ENCODE results near the gene KLHDC4. TPM values are rescaled to one million over a fixed set of nuclear protein-coding genes. Genes with fewer than 3 reads are reported as not detected.
"Not testable (repeated sequence)": the region's sequence is repeated elsewhere in the genome, so short reads cannot be mapped to it uniquely, and the experiment has no call there.

The KLHDC4 gene
- polyA plus RNA-seq, 3 donors: 21.5 to 28.1 (median 22.8) TPM

DNA sequence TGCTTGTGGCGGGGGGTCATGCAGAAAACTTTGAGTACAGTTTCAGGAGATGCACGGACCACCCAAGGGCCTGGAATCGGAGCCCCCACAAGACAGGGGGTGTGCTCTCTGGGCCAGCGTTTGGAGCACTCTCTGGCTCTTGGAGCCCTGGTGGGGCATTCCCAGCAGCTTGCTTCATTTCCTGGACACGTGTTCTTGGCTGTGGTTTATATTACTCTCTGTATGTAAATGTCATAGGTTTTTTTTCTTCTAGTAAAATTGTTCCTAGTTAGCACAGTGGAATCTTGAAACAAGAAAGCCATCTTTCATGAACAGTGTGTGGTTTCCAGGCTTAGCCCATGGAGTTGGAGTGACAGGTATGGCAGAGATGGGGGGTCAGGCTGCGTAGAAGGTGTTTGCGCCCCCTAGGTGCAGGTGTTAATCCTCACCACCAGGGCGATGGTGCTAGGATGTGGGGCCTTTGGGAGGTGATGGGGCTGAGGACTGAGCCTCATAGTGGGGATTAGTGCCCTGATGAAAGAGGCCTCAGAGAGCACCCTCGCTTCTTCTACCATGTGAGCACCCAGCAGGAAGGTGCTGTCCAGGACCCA is 83.7 kb downstream of the KLHDC4 start:
- WGBS, 3 donors: 44 to 53% (median 45%) methylated on average over 9 of the region's 9 CpGs

DNA sequence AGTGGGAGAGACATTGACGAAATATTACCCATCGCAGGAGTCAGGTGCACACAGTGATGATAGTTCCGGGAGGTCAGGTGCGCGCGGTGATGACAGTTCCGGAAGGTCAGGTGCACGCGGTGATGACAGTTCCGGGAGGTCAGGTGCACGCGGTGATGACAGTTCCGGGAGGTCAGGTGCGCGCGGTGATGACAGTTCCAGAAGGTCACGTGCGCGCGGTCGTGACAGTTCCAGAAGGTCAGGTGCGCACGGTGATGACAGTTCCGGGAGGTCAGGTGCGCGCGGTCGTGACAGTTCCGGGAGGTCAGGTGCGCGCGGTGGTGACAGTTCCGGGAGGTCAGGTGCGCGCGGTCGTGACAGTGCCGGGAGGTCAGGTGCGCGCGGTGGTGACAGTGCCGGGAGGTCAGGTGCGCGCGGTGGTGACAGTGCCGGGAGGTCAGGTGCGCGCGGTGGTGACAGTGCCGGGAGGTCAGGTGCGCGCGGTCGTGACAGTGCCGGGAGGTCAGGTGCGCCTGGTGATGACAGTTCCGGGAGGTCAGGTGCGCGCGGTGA is 84.7 kb downstream of the KLHDC4 start:
- H3K27ac ChIP-seq (ENCODE audit: low read depth, low read length): not testable (repeated sequence)
- 90 to 94% (median 93%) methylated on average over 60 of the region's 60 CpGs for WGBS, 3 donors

More for the DNA sequence above, 83.7 kb downstream of the KLHDC4 start:
- no peak overlapping the region for H3K27ac ChIP-seq (ENCODE audit: low read depth, low read length)

DNA sequence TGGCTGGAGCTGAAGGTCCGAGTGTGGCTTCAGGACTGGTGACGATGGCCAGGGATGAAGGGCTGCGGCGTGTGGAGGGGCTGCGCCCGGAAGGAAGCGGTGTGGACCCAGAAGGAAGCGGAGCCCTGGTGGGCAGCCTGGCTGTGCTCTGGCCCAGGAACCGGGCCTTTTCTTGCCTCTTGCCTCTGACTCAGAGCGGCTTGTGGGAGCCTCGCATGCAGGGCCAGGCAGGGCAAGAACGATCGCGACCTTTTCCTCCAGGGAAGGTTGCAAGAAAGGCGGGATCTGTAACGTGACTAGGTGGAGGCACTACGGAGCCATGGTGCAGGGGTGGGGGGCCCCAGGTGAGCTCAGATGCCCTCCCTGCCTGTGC is 85.5 kb downstream of the KLHDC4 start:
- WGBS, 3 donors: 77 to 84% (median 83%) methylated on average over 17 of the region's 17 CpGs

DNA sequence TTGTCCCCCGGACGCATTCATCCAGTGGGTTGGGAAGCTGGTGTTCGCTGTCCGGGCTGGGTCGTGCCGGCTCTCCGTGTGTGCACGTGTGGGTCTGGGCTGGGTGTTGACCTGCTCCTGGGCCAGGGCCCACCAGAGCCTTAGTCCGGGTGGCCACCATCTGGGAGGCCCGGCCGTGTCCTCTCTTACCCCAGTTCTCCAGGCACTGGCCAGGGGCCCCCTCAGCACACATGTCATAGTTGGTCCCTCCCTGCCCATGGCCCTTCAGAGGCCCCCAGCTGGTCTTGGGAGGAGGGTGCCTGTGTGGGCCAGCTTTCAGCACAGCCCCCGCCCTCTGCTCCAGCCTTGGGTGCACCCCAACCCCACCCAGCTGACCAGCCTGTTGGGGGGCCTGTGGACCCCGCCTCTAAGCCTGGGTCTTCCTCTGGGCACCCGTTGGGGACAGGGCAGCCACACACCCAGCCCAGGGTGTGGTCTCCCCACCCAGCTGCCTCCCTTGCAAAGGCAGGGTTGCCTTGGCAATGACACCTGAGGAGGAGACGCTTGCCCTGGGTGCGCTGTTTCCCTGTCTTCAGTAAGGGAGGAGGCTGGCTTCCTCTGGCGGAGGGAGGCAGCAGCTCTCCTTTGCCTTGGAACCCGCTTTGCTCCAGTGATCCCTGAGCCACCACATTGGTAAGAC is 86.1 kb downstream of the KLHDC4 start:
- WGBS, 3 donors: 78 to 85% (median 83%) methylated on average over 18 of the region's 18 CpGs
- H3K27ac ChIP-seq (ENCODE audit: low read depth, low read length): no peak overlapping the region

More for the DNA sequence above, 85.5 kb downstream of the KLHDC4 start:
- no peak overlapping the region for H3K27ac ChIP-seq (ENCODE audit: low read depth, low read length)

DNA sequence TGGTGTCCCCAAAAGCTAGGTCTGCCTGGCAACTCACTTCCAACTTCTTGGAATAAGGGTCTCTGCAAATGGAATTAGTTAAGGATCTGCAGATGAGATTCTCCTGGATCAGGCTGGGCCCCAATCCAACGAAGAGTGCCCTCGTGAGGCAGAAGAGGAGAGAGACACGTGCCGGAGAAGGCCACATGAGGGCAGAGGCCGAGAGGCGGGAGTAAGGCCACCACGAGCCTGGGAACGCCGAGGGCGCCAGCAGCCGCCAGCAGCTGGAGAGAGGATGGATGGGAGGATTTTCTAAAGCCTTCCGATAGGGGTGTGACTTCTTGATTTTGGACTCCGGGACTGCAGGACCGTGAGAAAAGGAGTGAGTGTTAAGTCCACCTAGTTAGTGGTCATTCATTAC is 87.2 kb downstream of the KLHDC4 start:
- H3K27ac ChIP-seq (ENCODE audit: low read depth, low read length): no peak overlapping the region
- WGBS, 3 donors: 32 to 63% (median 48%) methylated on average over 14 of the region's 14 CpGs

DNA sequence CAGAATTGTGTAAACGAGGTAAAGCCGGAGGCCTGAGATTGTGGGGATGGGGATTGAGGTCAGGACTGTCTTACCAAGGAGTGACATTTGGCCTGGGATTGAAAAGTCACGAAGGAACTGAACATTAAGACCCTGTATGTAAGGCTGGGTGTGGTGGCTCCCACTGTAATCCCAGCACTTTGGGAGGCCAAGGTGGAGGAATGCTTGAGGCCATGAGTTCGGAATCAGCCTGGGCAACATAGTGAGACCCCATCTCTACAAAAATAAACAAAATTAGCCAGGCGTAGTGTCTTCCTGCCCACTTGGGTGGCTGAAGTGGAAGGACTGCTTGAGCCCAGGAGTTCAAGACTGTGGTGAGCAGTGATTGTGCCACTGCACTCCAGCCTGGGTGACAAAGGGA is 88.0 kb downstream of the KLHDC4 start:
- no peak overlapping the region for H3K27ac ChIP-seq (ENCODE audit: low read depth, low read length)
- 76 to 90% (median 81%) methylated on average over 5 of the region's 5 CpGs for WGBS, 3 donors

DNA sequence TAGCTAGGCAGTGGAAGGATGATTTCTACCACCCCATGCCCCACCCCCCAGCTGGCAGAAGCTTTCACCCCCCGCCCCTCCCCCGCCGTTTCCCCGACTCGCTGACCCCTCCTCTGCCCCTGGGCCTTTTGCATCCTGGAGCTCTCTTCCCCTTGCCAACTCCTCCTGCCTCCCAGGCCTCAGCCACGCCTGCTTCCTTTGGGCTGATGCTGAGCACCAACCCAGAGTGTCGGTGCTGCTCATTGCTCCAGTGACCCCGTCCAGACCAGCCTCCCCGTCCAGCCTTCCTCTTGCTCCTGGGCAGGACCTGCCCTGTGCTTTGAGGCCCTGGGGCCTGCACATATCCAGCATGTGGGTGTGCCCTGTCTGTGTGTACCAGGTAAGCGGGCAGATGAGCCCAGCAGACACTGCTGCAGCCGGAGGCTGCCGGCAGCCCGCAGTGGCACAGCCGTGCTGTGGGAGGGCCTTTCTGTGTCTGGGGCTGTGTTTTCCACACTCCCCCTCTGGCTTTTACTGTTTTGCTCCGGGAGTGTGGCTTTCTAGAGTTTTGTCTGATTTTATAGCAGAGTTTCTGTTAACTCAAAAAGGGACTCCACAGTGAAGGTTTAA is 90.6 kb downstream of the KLHDC4 start:
- H3K27ac ChIP-seq (ENCODE audit: low read depth, low read length): no peak overlapping the region
- WGBS, 3 donors: 38 to 41% (median 39%) methylated on average over 15 of the region's 15 CpGs

DNA sequence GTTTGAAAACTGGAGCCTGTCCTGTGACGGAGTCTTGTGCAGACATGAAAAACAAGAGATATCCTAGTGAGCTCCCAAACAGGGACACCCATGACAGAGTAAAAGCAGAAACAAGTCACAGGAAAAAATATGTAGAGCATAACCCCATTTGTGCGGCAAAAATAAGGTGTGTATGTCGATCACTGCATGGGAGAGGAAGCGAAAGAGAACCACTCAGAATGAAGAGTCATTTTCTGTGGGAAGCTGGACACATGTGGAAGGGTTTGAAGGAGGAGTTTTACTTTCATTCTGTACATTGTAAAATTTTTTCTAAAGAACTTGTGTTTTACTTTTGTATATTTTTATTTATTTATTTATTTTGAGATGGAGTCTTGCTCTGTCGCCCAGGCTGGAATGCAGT is 91.4 kb downstream of the KLHDC4 start:
- no peak overlapping the region for H3K27ac ChIP-seq (ENCODE audit: low read depth, low read length)
- WGBS, 3 donors: 70 to 82% (median 73%) methylated on average over 5 of the region's 5 CpGs

DNA sequence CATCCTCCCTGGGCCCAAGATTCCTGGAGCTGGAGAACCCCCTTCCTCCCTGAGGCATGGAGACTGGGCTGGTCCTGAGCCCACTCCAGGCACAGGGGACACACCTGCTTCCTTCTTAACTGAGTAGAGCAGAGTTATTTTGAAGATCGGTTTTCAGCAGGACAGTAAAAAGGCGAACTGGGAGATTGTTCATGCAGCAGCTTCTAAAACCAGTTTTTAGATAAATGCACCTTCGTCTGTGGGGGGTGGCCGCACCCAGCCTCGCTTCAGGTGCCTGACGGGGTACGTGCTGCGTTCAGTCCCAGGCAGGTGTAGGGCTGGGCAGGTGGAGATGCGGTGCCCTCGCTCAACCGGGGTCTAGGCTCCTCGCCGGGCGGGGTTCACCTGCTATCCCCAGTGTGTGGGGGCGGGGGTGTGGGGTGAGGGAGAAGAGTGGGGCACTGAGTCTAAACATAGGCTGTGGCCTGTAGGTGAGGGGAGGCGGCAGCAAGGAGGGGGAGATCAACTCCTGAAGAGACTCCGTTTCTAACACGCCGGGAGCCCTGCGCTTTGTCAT is 94.0 kb downstream of the KLHDC4 start:
- no peak overlapping the region for H3K27ac ChIP-seq (ENCODE audit: low read depth, low read length)
- 85 to 90% (median 88%) methylated on average over 19 to 20 of the region's 20 CpGs for WGBS, 3 donors

DNA sequence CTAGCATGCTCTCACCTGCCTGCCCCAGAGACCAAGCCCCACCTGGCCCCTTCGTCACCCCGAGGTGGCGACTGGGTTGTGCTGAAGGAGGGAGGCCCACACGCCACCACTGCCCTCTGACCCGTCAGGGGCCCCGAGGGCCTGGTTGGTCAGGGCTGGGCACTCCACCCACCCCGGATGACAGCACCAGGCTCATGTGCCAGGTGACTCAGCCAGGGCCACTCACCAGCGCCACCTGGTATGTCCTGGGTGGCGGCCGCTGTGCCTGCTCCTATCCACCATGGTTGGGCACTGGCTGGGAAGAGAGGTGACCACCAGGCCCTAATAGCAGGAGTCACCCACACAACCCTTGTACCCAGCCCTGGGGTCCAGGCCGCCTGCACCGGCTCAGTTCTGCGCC is 94.6 kb downstream of the KLHDC4 start:
- H3K27ac ChIP-seq (ENCODE audit: low read depth, low read length): no peak overlapping the region
- WGBS, 3 donors: 87 to 93% (median 87%) methylated on average over 13 of the region's 13 CpGs

DNA sequence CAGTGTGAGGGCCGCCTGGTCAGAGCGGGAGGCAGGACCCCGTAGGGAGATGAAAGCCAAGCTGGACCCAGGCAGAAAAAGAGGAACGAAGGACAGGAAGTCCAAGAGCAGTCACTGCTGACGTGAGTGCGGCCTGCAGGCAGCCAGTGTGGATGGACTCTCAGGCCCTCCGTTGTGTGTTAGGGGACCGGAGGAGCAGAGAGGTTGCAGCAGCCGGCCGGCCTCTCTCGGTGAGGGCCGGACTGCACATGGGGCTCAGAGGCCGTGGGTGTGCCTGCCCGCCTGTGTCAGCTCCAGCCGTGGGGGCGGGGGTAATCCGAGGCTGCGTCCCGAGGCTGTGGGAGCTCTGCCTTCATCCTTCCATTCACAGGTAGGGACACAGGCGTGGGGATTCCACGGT is 96.1 kb downstream of the KLHDC4 start:
- WGBS, 3 donors: 67 to 69% (median 68%) methylated on average over 21 of the region's 21 CpGs

DNA sequence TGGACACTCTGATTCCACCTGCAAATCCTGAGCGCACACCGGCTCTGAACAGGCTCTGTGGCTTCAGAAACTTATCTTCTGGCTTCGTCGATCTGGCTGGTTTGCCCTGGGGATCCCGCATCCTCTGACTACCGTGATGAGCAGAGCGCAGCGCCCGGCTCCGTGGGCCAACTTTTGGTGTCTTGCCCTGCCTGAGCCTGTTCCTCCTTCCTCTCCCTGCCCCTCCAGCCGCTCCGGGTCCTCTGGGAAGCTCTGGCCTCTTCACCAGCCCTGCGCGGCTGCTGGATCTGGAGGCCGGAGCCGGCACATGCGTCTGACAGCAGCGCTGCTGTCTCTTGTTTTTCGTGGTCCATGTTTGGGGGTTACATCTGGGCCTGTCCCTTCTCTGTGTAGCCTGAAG is 97.8 kb downstream of the KLHDC4 start:
- H3K27ac ChIP-seq (ENCODE audit: low read depth, low read length): no peak overlapping the region
- WGBS, 3 donors: 86 to 91% (median 89%) methylated on average over 19 of the region's 19 CpGs

More for the DNA sequence above, 96.1 kb downstream of the KLHDC4 start:
- no peak overlapping the region for H3K27ac ChIP-seq (ENCODE audit: low read depth, low read length)

DNA sequence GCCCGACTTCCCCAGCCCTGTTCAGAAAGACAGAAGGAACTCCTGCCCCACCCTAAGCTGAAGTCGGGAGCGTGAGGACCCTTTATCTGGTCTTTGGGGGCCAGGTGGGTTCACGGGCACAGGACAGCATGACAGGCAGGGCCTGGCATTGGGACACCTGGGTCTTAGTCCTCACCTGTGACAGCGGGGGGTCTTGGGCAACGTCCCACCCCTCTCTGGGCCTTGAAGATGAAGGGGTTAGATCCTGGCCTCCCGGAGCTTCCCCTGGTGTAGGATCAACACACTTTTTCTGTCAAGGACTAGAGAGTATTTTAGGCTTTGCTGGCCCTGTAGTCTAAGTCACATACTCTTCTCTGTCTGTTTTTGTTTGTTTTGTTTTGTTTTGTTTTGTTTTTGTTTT is 98.3 kb downstream of the KLHDC4 start:
- no peak overlapping the region for H3K27ac ChIP-seq (ENCODE audit: low read depth, low read length)
- WGBS, 3 donors: 61 to 82% (median 78%) methylated on average over 7 of the region's 7 CpGs

DNA sequence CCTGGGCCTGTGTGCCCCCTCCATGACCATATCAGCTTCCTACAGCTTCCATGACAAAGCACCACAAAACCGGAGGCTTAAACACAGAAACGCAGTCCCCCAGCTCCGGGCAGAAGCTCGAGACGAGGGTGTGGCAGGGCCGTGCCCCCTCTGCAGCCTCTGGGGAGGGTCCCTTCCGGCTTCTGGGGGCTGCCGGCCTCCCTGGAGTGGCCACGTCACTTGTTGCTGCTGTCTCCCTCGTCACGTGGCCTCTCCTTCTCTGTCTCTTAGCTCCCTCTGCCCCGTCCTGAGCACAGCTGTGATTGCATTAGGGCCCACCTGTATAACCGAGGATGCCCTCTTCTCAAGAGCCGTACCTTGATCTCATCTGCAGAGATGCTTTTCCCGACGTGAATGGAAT is 98.9 kb downstream of the KLHDC4 start:
- 66 to 75% (median 74%) methylated on average over 16 of the region's 16 CpGs for WGBS, 3 donors

DNA sequence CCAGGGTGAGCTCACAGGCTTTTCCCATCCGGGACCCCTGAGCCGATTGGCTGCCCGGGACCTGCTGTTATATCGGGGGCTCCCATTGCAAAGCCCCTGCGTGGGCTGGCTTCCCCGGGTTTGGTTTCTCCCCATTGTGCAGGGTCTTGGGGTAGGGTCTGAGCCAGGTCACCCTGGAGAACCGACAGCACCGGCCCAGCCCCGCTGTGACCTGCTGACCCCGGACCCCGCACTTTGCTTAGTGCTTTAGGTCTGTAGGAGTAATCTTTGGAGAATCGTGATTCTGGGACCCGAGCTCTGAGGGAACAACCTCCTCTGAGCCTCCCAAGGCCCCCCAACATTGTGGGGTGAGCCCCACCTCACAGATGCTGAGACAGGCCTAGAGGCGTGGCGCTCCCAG is 100.6 kb downstream of the KLHDC4 start:
- no peak overlapping the region for H3K27ac ChIP-seq (ENCODE audit: low read depth, low read length)
- WGBS, 3 donors: 88 to 90% (median 89%) methylated on average over 15 of the region's 15 CpGs

More for the DNA sequence above, 98.9 kb downstream of the KLHDC4 start:
- no peak overlapping the region for H3K27ac ChIP-seq (ENCODE audit: low read depth, low read length)

DNA sequence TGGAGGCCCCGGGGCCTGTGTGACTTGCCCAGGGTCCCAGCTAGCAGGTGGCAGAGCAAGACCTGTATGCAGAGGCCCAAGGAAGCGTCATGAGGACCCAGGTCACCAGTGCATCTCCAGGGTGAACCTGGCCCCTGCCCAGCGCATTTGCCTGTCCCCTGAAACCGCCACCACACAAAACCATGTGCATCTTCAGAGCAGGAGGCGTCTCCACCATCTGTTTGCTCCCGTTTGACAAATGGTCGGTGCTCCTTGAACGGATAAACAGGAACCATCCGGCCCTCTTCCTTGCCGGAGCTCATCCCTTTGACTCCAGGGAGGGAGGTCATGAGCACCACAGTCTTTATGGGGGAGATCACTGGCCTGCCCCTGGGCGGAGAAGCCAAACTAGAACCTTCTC is 101.0 kb downstream of the KLHDC4 start:
- WGBS, 3 donors: 66 to 67% (median 66%) methylated on average over 11 of the region's 11 CpGs

DNA sequence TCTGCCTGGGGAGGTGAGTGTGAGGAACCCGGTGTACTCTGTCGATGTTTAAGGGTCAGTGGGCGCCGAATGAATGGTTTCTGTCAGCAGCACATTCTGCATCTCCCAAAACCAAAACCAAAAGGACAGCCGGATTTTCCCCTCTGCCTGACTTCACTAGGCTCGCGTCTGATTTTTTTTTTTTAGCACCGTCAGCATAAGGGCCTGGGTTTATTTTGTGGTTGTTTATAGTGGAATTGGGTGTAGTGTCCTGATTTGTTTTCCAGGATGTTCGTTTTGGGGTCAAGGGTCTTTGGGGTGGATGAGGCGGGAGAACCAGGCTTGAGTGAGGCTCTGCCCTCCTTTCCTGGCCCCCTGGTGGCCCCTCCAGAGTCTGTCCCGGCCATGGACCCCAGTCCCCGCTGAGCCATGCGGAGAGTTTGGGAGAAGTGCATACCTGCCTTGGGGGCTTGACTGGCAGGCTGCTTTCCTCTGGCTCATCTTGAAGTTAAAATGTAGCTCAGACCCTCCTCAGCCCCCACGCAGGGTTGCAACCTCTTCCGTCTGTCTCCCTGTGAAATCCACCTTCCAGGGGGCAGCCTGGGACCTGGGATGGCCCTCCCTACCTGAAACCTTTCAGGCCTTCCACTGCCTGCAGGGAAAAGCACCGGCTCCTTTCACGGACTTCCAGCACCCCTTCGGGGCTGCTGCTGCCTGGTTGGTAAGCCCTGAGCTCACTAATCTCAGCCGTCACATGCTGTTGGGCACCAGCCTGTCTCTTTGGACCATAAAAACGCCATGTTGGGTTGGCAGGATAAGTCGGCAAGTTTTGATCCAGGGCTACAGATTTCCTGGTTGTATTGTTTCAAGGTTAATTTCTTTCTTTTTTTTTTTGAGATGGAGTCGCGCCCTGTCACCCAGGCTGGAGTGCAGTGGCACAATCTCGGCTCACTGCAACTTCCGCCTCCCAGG is 103.3 kb downstream of the KLHDC4 start:
- H3K27ac ChIP-seq (ENCODE audit: low read depth, low read length): no peak overlapping the region
- 74 to 83% (median 79%) methylated on average over 25 of the region's 25 CpGs for WGBS, 3 donors

More for the DNA sequence above, 101.0 kb downstream of the KLHDC4 start:
- H3K27ac ChIP-seq (ENCODE audit: low read depth, low read length): no peak overlapping the region

DNA sequence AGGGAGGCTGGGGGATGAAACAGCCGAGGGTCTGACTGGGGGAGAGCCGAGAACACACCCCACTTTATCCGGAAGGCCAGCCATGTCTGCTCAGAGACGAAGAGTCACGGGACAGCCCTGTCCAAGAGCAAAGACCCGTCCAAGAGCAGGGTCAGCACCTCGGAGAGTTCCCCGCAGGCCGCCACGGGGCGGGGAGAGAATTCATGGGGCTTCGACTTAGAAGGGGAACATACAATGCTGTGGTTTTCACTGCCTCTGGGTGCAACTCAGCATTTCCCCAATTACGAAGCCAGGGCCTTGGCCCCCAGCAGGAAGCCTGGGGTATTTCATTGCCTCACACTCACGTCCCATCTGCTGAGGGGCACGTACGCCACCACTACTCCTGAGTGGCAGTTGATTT is 104.2 kb downstream of the KLHDC4 start:
- 7 to 16% (median 10%) methylated on average over 16 of the region's 16 CpGs for WGBS, 3 donors
- H3K27ac ChIP-seq (ENCODE audit: low read depth, low read length): no peak overlapping the region

Measured in adipose tissue (tissue), 3 donors.